ENCODE measurements around the gene CCDC110.

The CCDC110 gene

DNA sequence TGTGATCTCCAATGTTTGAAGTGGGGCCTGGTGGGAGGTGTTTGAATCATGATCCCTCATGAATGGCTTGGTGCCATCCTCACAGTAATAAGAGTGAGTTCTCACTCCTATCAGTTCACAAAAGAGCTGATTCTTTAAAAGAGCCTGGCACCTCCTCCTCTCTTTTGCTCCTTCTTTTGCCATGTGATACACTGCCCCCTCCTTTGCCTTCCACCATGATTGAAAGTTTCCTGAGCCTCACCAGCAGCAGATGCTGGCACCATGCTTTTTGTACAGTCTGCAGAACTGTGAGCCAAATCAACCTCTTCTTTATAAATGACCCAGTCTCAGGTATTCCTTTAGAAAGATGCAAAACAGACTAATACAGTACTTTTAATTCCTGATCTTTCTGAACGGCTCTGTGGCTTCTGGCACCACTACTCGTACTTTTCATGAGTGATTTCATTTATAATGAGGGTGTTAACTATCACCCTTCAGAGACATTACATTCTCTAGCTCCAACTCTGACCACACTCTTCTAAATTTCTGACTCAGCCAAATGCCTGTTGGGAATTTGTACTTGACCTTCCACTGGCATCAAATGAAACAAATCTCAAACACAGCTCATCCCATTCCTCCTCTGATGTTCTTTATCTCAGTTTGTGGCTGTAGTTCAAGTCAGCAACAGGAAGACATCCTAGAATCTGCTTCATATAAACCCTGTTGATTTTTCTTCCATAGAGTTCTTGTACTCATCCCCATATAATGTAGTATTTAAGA is 50.0 kb downstream of the CCDC110 start:
- Histone ChIP-seq H3K9me3 (ENCODE audit: control insufficient read depth, insufficient read depth, low read length) (no peaks in the 10 kb centered on the region), H3K36me3 (ENCODE audit: insufficient read depth, low read length) (no peaks in the 10 kb centered on the region; the same call in 1 of the 2 replicates), H3K9ac (ENCODE audit: low read depth, low read length) (no peak overlapping the region), H3K4me1 (ENCODE audit: insufficient read depth, low read length) (no peaks in the 10 kb centered on the region)

DNA sequence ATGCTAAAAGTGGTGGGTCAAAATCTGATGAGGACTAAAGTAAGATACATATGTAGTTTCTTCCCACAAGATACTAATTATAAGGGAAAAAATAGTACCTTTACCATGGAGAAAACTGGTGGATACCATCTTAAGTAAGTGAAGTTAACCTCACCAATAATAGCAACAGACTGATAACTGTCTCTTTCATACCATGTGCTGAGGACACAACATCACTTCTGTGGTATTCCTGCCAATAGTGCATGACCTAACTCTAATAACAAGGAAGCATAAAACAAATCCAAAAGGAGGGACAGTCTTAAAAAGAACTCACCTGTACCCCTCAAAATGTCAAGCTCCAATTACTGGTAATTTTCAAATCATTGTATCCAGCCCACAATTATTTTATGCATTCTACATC is 54.6 kb downstream of the CCDC110 start:
- no peaks in the 10 kb centered on the region; the same call in 1 of the 2 replicates for H3K36me3 ChIP-seq (ENCODE audit: insufficient read depth, low read length)
- H3K9ac ChIP-seq (ENCODE audit: low read depth, low read length), result no peak overlapping the region
- H3K9me3 ChIP-seq (ENCODE audit: control insufficient read depth, insufficient read depth, low read length), result no peaks in the 10 kb centered on the region
- no peaks in the 10 kb centered on the region for H3K4me1 ChIP-seq (ENCODE audit: insufficient read depth, low read length)

DNA sequence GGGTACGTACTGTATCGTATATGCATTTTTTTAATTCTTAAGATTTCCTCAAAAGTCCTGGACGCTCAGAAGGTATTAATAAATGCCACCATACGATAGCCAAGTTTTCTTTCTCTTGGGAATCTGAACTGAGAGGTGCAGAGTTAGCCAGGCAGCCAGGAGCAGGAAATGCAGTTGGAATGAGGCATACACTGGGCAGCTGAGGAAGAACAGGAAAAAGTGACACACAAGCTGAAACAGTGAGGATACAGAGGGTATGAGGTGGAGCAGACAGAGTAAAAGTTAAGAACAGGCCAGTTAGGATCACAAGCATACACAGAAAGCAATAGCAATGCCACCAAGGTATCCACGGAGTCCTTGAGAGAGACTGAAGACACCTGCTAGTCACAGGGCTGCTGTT is 59.1 kb downstream of the CCDC110 start:
- Histone ChIP-seq H3K9ac (ENCODE audit: low read depth, low read length) (no peak overlapping the region), H3K9me3 (ENCODE audit: control insufficient read depth, insufficient read depth, low read length) (no peaks in the 10 kb centered on the region), H3K36me3 (ENCODE audit: insufficient read depth, low read length) (peaks cover 2% of the 10 kb centered on the region; the same call in 1 of the 2 replicates), H3K4me1 (ENCODE audit: insufficient read depth, low read length) (no peaks in the 10 kb centered on the region)

- no peaks in the 10 kb centered on the region for H3K9me3 ChIP-seq (ENCODE audit: control insufficient read depth, insufficient read depth, low read length)
- no peak overlapping the region for H3K9ac ChIP-seq (ENCODE audit: low read depth, low read length)
- 0 out of 2 replicates have a peak, but pooled peaks cover 2% of the 10 kb centered on the region for H3K36me3 ChIP-seq (ENCODE audit: insufficient read depth, low read length)
- H3K4me1 ChIP-seq (ENCODE audit: insufficient read depth, low read length), result no peaks in the 10 kb centered on the region
Observed at GRCh38 chr4:185411849-185412248, 59.7 kb downstream of the CCDC110 start.

DNA sequence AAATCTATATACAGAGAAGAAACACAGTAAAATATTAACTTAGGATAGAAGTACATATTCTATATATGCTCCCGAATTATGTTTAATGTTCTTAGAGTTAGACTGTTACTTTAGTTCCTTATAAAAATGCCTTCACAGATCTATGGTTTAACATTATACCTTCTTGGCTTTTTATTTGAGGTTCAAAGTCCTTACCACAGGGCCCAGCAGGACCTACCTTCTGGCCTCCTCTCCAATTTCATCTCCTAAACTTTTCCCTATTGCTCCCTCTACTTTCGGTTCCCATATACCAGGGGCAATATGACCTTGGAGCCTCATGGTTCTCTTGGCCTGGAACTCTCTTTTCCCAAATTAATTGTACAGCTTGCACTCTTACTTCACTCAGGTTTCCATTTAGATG is 63.1 kb downstream of the CCDC110 start:
- Histone ChIP-seq H3K4me1 (ENCODE audit: insufficient read depth, low read length) (no peaks in the 10 kb centered on the region), H3K9ac (ENCODE audit: low read depth, low read length) (no peak overlapping the region), H3K36me3 (ENCODE audit: insufficient read depth, low read length) (0 out of 2 replicates have a peak, but pooled peaks cover 2% of the 10 kb centered on the region), H3K9me3 (ENCODE audit: control insufficient read depth, insufficient read depth, low read length) (no peaks in the 10 kb centered on the region)

- H3K9me3 ChIP-seq (ENCODE audit: control insufficient read depth, insufficient read depth, low read length), result no peaks in the 10 kb centered on the region
- peaks cover 6% of the 10 kb centered on the region; the same call in 1 of the 2 replicates for H3K36me3 ChIP-seq (ENCODE audit: insufficient read depth, low read length)
- no peak overlapping the region for H3K9ac ChIP-seq (ENCODE audit: low read depth, low read length)
- no peaks in the 10 kb centered on the region for H3K4me1 ChIP-seq (ENCODE audit: insufficient read depth, low read length)
Observed at GRCh38 chr4:185405296-185405999, 66.1 kb downstream of the CCDC110 start.

DNA sequence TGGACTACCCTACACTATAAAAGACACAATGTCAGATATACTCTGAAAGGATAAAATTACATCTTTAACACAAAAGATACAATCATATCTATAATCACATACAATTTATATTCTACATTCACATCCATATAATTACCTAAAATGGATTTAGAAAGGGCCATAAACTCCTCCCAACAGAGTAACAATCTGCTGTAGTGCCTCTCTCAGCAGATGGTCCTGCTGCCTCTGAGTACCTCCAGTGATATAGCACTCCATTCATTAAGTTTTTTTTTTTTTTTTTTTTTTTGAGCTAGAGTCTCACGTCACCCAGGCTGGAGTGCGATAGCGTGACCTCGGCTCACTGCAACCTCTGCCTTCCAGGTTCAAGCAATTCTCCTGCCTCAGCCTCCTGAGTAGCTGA is 67.5 kb downstream of the CCDC110 start:
- no peaks in the 10 kb centered on the region for H3K4me1 ChIP-seq (ENCODE audit: insufficient read depth, low read length)
- H3K9me3 ChIP-seq (ENCODE audit: control insufficient read depth, insufficient read depth, low read length), result no peaks in the 10 kb centered on the region
- no peak overlapping the region for H3K9ac ChIP-seq (ENCODE audit: low read depth, low read length)
- H3K36me3 ChIP-seq (ENCODE audit: insufficient read depth, low read length), result peaks cover 6% of the 10 kb centered on the region; the same call in 1 of the 2 replicates

- peaks cover 4% of the 10 kb centered on the region; the same call in 1 of the 2 replicates for H3K36me3 ChIP-seq (ENCODE audit: insufficient read depth, low read length)
- H3K9me3 ChIP-seq (ENCODE audit: control insufficient read depth, insufficient read depth, low read length), result no peaks in the 10 kb centered on the region
- H3K9ac ChIP-seq (ENCODE audit: low read depth, low read length), result no peak overlapping the region
- no peaks in the 10 kb centered on the region for H3K4me1 ChIP-seq (ENCODE audit: insufficient read depth, low read length)
Observed at GRCh38 chr4:185399466-185399865, 72.1 kb downstream of the CCDC110 start.

- H3K9me3 ChIP-seq (ENCODE audit: control insufficient read depth, insufficient read depth, low read length), result no peaks in the 10 kb centered on the region
- no peaks in the 10 kb centered on the region for H3K4me1 ChIP-seq (ENCODE audit: insufficient read depth, low read length)
- peaks cover 4% of the 10 kb centered on the region; the same call in 1 of the 2 replicates for H3K36me3 ChIP-seq (ENCODE audit: insufficient read depth, low read length)
- H3K9ac ChIP-seq (ENCODE audit: low read depth, low read length), result no peak overlapping the region
Observed at GRCh38 chr4:185398618-185399017, 72.9 kb downstream of the CCDC110 start.

- Histone ChIP-seq H3K9ac (ENCODE audit: low read depth, low read length) (peak within 1 kb of the TSS; percentile 75; the same call in 1 of the 2 replicates), H3K4me1 (ENCODE audit: insufficient read depth, low read length) (no peaks in the 10 kb centered on the region), H3K9me3 (ENCODE audit: control insufficient read depth, insufficient read depth, low read length) (no peaks in the 10 kb centered on the region; the same call in 1 of the 2 replicates), H3K36me3 (ENCODE audit: insufficient read depth, low read length) (peaks cover 1% of the 10 kb centered on the region; the same call in 1 of the 2 replicates)
Observed at GRCh38 chr4:185396724-185397385, 74.7 kb downstream of the CCDC110 start, which contains the start of gene ANKRD37. TSS of gene ANKRD37 (plus strand) at chr4:185396841. CDS start at chr4:185396924, 83 bp downstream.

GRCh38 chr4:185395956-185396723 is 75.4 kb downstream of the CCDC110 start:
- no peaks in the 10 kb centered on the region; the same call in 1 of the 2 replicates for H3K9me3 ChIP-seq (ENCODE audit: control insufficient read depth, insufficient read depth, low read length)
- no peaks in the 10 kb centered on the region for H3K4me1 ChIP-seq (ENCODE audit: insufficient read depth, low read length)
- peak overlapping the region; percentile 75; the same call in 1 of the 2 replicates for H3K9ac ChIP-seq (ENCODE audit: low read depth, low read length)
- H3K36me3 ChIP-seq (ENCODE audit: insufficient read depth, low read length), result no peaks in the 10 kb centered on the region

GRCh38 chr4:185395238-185395955 is 76.1 kb downstream of the CCDC110 start, which contains the start of gene LRP2BP:
TSS of gene LRP2BP (minus strand) at chr4:185395924. CDS start at chr4:185378186, 17,738 bp downstream.
- Histone ChIP-seq H3K9ac (ENCODE audit: low read depth, low read length) (peak within 1 kb of the TSS; percentile 75; the same call in 1 of the 2 replicates), H3K9me3 (ENCODE audit: control insufficient read depth, insufficient read depth, low read length) (no peaks in the 10 kb centered on the region; the same call in 1 of the 2 replicates), H3K36me3 (ENCODE audit: insufficient read depth, low read length) (no peaks in the 10 kb centered on the region), H3K4me1 (ENCODE audit: insufficient read depth, low read length) (no peaks in the 10 kb centered on the region)
